OCI-LY3 (cell line): Measurements from ENCODE around the gene CADM4.
"Not testable (repeated sequence)": the region's sequence is repeated elsewhere in the genome, so short reads cannot be mapped to it uniquely, and the experiment has no call there.

ENCODE experiments used
- H2AFZ ChIP-seq: fragments of 200-600, 300-600 bp; shearing (Covaris generic); 2 replicates; pipeline ENCODE4 v1.6.0; 2014; ENCODE audit warnings: antibody characterized with exemption, low read depth, low read length
- H3K27ac ChIP-seq: fragments of 200-600, 300-600 bp; sonication (generic); 2 replicates; pipeline ENCODE4 v1.5.1; 2014; ENCODE audit warnings: mild to moderate bottlenecking, low read length, moderate library complexity, mixed read lengths
- H3K27me3 ChIP-seq: fragments of 200-600, 300-600 bp; sonication (generic); 2 replicates; pipeline ENCODE4 v1.6.1; 2014; ENCODE audit warnings: low read depth, low read length, mixed read lengths
- H3K36me3 ChIP-seq: fragments of 200-600, 300-600 bp; sonication (generic); replicated peaks from 2 replicates; pipeline ENCODE3; 2014; ENCODE audit warnings: low read depth, low read length, mixed read lengths
- H3K4me1 ChIP-seq: fragments of 300-600, 200-600 bp; sonication (generic); 2 replicates; pipeline ENCODE4 v1.6.1; 2014; ENCODE audit warnings: low read length, mixed read lengths
- H3K4me2 ChIP-seq: fragments of 200-600, 300-600 bp; sonication (generic); 2 replicates; pipeline ENCODE4 v1.6.1; 2014; ENCODE audit warnings: low read length, mixed read lengths
- H3K4me3 ChIP-seq: fragments of 300-600, 200-600 bp; sonication (generic); 2 replicates; pipeline ENCODE4 v1.5.1; 2014; ENCODE audit warnings: antibody characterized with exemption, mild to moderate bottlenecking, low read length, moderate library complexity
- H3K79me2 ChIP-seq: fragments of 300-600, 200-600 bp; shearing (Covaris generic); 2 replicates; pipeline ENCODE4 v1.6.1; 2014; ENCODE audit warnings: mild to moderate bottlenecking, low read length, mixed read lengths
- H3K9ac ChIP-seq: fragments of 300-600, 200-600 bp; shearing (Covaris generic); 2 replicates; pipeline ENCODE4 v1.6.0; 2014; ENCODE audit warnings: mild to moderate bottlenecking, low read length, moderate library complexity
- H3K9me3 ChIP-seq: fragments of 200-600, 300-600 bp; shearing (Covaris generic); 2 replicates; pipeline ENCODE4 v1.6.1; 2014; ENCODE audit warnings: low read length, mixed read lengths; ENCODE audit not compliant: insufficient read depth
- H4K20me1 ChIP-seq: fragments of 200-600, 300-600 bp; sonication (generic); 2 replicates; pipeline ENCODE4 v1.6.1; 2016; ENCODE audit warnings: low read length, mixed read lengths; ENCODE audit not compliant: insufficient read depth
- CTCF ChIP-seq: fragments of 200-600, 300-600 bp; sonication (generic); IDR thresholded peaks from 2 replicates; pipeline ENCODE4 v1.5.1; 2014; ENCODE audit warnings: antibody characterized with exemption, low read length, low read depth
- EZH2phosphoT487 ChIP-seq: fragments of 200-600 bp; shearing (Covaris generic); IDR thresholded peaks from 2 replicates; pipeline ENCODE4 v1.6.1; 2018; ENCODE audit warnings: antibody characterized with exemption, mixed run types, low read depth

The CADM4 gene

DNA sequence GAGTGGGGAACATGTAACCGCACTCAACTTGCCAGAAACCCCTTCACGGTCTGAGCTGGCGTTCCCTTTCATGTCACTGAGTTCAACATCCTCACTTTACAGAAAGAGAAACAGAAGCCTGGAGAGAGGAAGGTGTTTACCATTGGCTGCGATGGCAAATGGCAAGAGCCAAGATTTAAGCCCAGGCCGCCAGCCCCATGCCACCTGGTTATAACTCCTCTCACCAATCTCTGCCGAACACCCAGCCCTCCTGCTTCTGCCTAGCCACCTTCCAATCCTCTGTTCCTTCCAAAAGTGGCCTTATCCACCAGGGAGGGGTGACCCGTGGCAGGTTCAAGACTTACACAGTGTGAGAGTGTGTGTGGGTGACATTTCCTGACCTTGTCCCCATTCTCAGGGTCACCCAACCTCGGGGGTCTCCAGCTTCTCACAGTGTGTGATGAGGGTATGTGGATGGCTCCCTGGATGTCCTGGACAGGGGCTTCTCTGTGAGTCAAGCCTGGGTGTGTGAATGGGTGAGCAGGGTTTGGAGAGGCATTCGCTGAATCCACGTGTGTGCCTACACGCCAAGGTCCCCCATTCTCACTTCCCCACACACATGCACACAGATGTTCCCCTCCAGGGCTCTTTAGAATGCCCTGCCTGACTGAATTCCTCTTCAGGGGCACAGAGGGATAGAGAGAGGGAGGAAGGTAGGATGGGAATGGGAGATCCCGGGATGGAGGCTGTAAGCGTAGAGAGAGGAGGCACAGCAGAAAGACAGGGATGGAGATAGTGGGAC, 1.2 kb downstream of the CADM4 start:
- Histone ChIP-seq H3K27me3 (no peaks in the 10 kb centered on the region; the same call in 1 of the 2 replicates), H3K4me3 (peak overlapping the region; percentile 79), H3K4me2 (peak overlapping the region; percentile 75), H4K20me1 (no peaks in the 10 kb centered on the region), H3K9ac (peak overlapping the region; percentile 62), H3K27ac (no peak overlapping the region), H2AFZ (no peak overlapping the region), H3K9me3 (no peaks in the 10 kb centered on the region), H3K4me1 (peaks cover 10% of the 10 kb centered on the region), H3K36me3 (no peaks in the 10 kb centered on the region), H3K79me2 (no peaks in the 10 kb centered on the region)
- no peak for TF ChIP-seq CTCF

GRCh38 chr19:43636121-43636683, 3.4 kb downstream of the CADM4 start:
- Histone ChIP-seq H3K9me3 (no peaks in the 10 kb centered on the region), H3K9ac (no peak overlapping the region), H3K27me3 (no peaks in the 10 kb centered on the region; the same call in 1 of the 2 replicates), H2AFZ (no peak overlapping the region), H3K79me2 (no peaks in the 10 kb centered on the region), H3K36me3 (no peaks in the 10 kb centered on the region), H3K4me3 (no peak overlapping the region), H3K4me1 (peaks cover 10% of the 10 kb centered on the region), H3K4me2 (no peak overlapping the region), H4K20me1 (no peaks in the 10 kb centered on the region), H3K27ac (no peak overlapping the region)
- no peak for TF ChIP-seq CTCF
- no peak for TF ChIP-seq EZH2phosphoT487

- not testable (repeated sequence) for H3K4me2 ChIP-seq, H3K79me2 ChIP-seq, H3K9ac ChIP-seq, H2AFZ ChIP-seq, H3K27me3 ChIP-seq, H4K20me1 ChIP-seq, H3K9me3 ChIP-seq, H3K27ac ChIP-seq, H3K4me3 ChIP-seq, H3K36me3 ChIP-seq
- H3K4me1 ChIP-seq: peaks cover 10% of the 10 kb centered on the region
Measured at GRCh38 chr19:43635561-43635940, 4.1 kb downstream of the CADM4 start.

DNA sequence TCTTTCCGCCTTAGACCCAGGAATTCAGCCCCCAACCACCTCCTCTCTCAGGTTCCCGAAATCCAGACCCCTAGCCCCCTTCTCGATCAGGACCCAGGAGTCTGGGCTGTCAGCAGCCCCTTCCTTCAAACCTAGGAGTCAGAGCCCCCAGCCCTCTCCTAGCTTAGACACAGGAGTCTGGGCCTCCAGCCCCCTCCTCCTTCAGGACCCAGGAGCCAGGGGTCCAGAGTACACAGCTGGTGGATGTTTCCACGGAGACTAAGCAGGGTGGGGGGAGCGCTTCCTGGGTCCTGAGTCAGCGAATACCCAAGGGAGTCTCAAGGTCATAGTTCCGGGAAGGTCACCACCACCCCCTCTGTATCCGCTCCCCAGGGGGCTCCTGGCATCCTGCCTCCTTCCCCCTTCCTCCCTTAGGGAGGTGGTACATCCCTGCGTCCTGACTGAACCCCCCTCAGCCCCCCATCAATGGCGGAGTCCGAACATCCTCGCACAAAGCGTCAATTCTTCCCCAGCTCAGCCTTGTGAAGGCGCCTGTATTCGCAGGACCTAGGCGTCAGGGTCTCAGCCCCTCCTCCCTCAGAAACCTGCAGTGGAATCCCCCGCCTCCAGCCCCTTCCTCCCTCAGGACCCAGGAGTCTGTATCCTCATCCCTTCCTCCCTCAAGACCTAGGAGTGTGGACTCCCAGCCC, 4.6 kb downstream of the CADM4 start:
- H3K36me3 ChIP-seq: no peaks in the 10 kb centered on the region
- H4K20me1 ChIP-seq: no peaks in the 10 kb centered on the region
- no peaks in the 10 kb centered on the region; the same call in 1 of the 2 replicates for H3K27me3 ChIP-seq
- no peaks in the 10 kb centered on the region for H3K79me2 ChIP-seq
- TF ChIP-seq EZH2phosphoT487: no peak
- no peak for TF ChIP-seq CTCF
- H3K9me3 ChIP-seq: no peaks in the 10 kb centered on the region
- H2AFZ ChIP-seq: no peak overlapping the region
- no peak overlapping the region for H3K27ac ChIP-seq
- H3K9ac ChIP-seq: no peak overlapping the region
- peaks cover 10% of the 10 kb centered on the region for H3K4me1 ChIP-seq
- no peak overlapping the region for H3K4me3 ChIP-seq
- no peak overlapping the region for H3K4me2 ChIP-seq
